K562 (cell line): ENCODE data around the gene DDAH2. TPM values are rescaled to one million over a fixed set of nuclear protein-coding genes. Genes with fewer than 3 reads are reported as not detected.
A peak's percentile ranks its signal among the peaks of the same experiment; 100 is the strongest.

Source experiments
- ATAC-seq: fragments of 200-7000 bp; cut with Tn5 transposase; 3 replicates; pipeline ENCODE4 v1.9.1; 2020; ENCODE audit warnings: moderate library complexity
- BruUV-seq: library from RNA; stranded (reverse); fragments of 400-500 nt; replicated peaks from 2 replicates; lab custom pipeline; 2021; lab: Mats Ljungman, UMichigan
- CTCF ChIA-PET: fragments of 300-600 bp; formaldehyde crosslinking; extraction: SDS; loops from one replicate; lab custom pipeline; 2021; ENCODE audit warnings: low intra/inter-chr PET ratio; lab: Yijun Ruan, JAX
- POLR2A ChIA-PET: fragments of 300-600, 350-650 bp; sonication (Branson Sonifier 250); formaldehyde crosslinking; extraction: SDS; loops from one replicate; lab custom pipeline; 2021; ENCODE audit warnings: antibody characterized with exemption, inconsistent platforms; lab: Yijun Ruan, JAX
- DNase-seq, 4 experiments: peaks; one replicate each; pipeline versions ENCODE4 v3.0.0 to v3.0.0-alpha.2; 2011 to 2018; ENCODE audit warnings: low spot score in 3 of 4, mixed read lengths in 3 of 4; ENCODE audit errors: extremely low read depth in 1 of 4
- FAIRE-seq: peaks from 2 replicates; lab custom pipeline; 2011; peaks lifted over from hg19 to GRCh38; lab: Jason Lieb, UNC
- H2AFZ ChIP-seq: 2 replicates; pipeline ENCODE4 v1.6.0; 2011; ENCODE audit warnings: low read depth, low read length, control low read depth, inconsistent platforms
- H3K27ac ChIP-seq: fragments of 200-600 bp; 3 replicates; pipeline ENCODE4 v1.8.0; 2011; ENCODE audit warnings: low read depth, mild to moderate bottlenecking, control low read depth, inconsistent platforms, low read length, moderate library complexity, mixed read lengths; ENCODE audit errors: extremely low read depth
- H3K27me3 ChIP-seq, 2 experiments: fragments of 300-600 bp in 1 of 2; 2 replicates in 1 of 2; 3 replicates in 1 of 2; pipeline versions ENCODE4 v1.6.0 to v1.8.0; 2011; ENCODE audit warnings: inconsistent platforms in 2 of 2, low read length in 2 of 2, mild to moderate bottlenecking in 1 of 2, mixed read lengths in 1 of 2, moderate library complexity in 1 of 2; ENCODE audit not compliant: control insufficient read depth in 2 of 2, insufficient read depth in 2 of 2
- H3K36me3 ChIP-seq: fragments of 300-600 bp; 3 replicates; pipeline ENCODE4 v1.8.0; 2011; ENCODE audit warnings: mild to moderate bottlenecking, low read length, inconsistent platforms; ENCODE audit not compliant: control insufficient read depth, insufficient read depth
- H3K4me1 ChIP-seq, 2 experiments: fragments of 200-600 bp in 1 of 2; replicated peaks in 1 of 2; 2 replicates in 1 of 2; 3 replicates in 1 of 2; pipeline versions ENCODE4 v1.5.1 to v1.8.0; 2011; ENCODE audit warnings: inconsistent platforms in 2 of 2, low read length in 2 of 2, mild to moderate bottlenecking in 1 of 2, mixed read lengths in 1 of 2, moderate library complexity in 1 of 2; ENCODE audit not compliant: control insufficient read depth in 2 of 2, insufficient read depth in 2 of 2
- H3K4me2 ChIP-seq: 2 replicates; pipeline ENCODE4 v1.6.1; 2011; ENCODE audit warnings: low read length, control low read depth, inconsistent platforms, mixed read lengths; ENCODE audit not compliant: insufficient read depth
- H3K4me3 ChIP-seq: fragments of 200-600 bp; sonication (generic), shearing (Covaris generic); 2 replicates; pipeline ENCODE4 v1.5.1; 2016; ENCODE audit warnings: control low read depth, inconsistent platforms
- H3K79me2 ChIP-seq: fragments of 200-600 bp; 3 replicates; pipeline ENCODE4 v1.8.0; 2011; ENCODE audit warnings: low read length, inconsistent platforms; ENCODE audit not compliant: control insufficient read depth, insufficient read depth
- H3K9ac ChIP-seq, 2 experiments: 2 replicates each; pipeline versions ENCODE4 v1.6.0 to v1.6.1; 2011; ENCODE audit warnings: low read depth in 2 of 2, low read length in 2 of 2, control low read depth in 1 of 2, inconsistent platforms in 1 of 2, mild to moderate bottlenecking in 1 of 2, mixed read lengths in 1 of 2; ENCODE audit not compliant: insufficient read depth in 1 of 2
- H3K9me1 ChIP-seq: one replicate; pipeline ENCODE4 v1.6.0; 2011; ENCODE audit warnings: inconsistent platforms, mild to moderate bottlenecking, low read length, moderate library complexity; ENCODE audit not compliant: control insufficient read depth, insufficient read depth
- H3K9me3 ChIP-seq: replicated peaks from 2 replicates; pipeline ENCODE4 v1.5.1; 2011; ENCODE audit warnings: low read depth, low read length, inconsistent platforms; ENCODE audit not compliant: control insufficient read depth, insufficient read depth
- H4K20me1 ChIP-seq: replicated peaks from 2 replicates; pipeline ENCODE4 v1.6.1; 2011; ENCODE audit warnings: low read length, inconsistent platforms, mixed read lengths; ENCODE audit not compliant: control insufficient read depth, insufficient read depth
- CREB5 ChIP-seq: fragments of 250-450 bp; sonication (Bioruptor Pico); IDR thresholded peaks from 2 replicates; pipeline ENCODE4 v1.5.0; 2020; ENCODE audit warnings: mild to moderate bottlenecking
- E2F4 ChIP-seq: sonication (generic); formaldehyde crosslinking; IDR thresholded peaks from 2 replicates; pipeline ENCODE4 v1.8.0; 2022; ENCODE audit warnings: mild to moderate bottlenecking, low read depth, missing genetic modification reagents
- HDGF ChIP-seq: fragments of 450-650 bp; IDR thresholded peaks from 2 replicates; pipeline ENCODE4 v1.6.1; 2016
- MAX ChIP-seq: sonication (generic); formaldehyde crosslinking; IDR thresholded peaks from 2 replicates; pipeline ENCODE4 v1.9.0; 2022; ENCODE audit warnings: mild to moderate bottlenecking, missing genetic modification reagents
- RCOR1 ChIP-seq, 2 experiments: IDR thresholded peaks; 2 replicates each; pipeline ENCODE4 v1.6.1; 2012; ENCODE audit warnings: low read depth in 2 of 2, low read length in 2 of 2, borderline replicate concordance in 1 of 2, improper control_type of control experiment in 1 of 2
- RFX5 ChIP-seq: IDR thresholded peaks from 2 replicates; pipeline ENCODE4 v1.6.1; 2011; ENCODE audit warnings: low read depth, mild to moderate bottlenecking, improper control_type of control experiment, low read length
- SRSF3 ChIP-seq: fragments of 200-400 bp; formaldehyde crosslinking; IDR thresholded peaks from 2 replicates; pipeline ENCODE4 v1.6.1; 2016; ENCODE audit warnings: mild to moderate bottlenecking, low read length, moderate library complexity; ENCODE audit not compliant: insufficient read depth
- THRA ChIP-seq: fragments of 450-650 bp; IDR thresholded peaks from 2 replicates; pipeline ENCODE4 v1.6.1; 2017; ENCODE audit warnings: mild to moderate bottlenecking, moderate library complexity
- ZFP91 ChIP-seq: sonication (generic); formaldehyde crosslinking; IDR thresholded peaks from 2 replicates; pipeline ENCODE4 v1.8.0; 2022; ENCODE audit warnings: mild to moderate bottlenecking, missing genetic modification reagents
- ZNF174 ChIP-seq: fragments of 250-450 bp; sonication (Bioruptor Pico); IDR thresholded peaks from 2 replicates; pipeline ENCODE4 v1.4.0; 2020; ENCODE audit warnings: mild to moderate bottlenecking
- ZNF263 ChIP-seq: sonication (generic); formaldehyde crosslinking; IDR thresholded peaks from 2 replicates; pipeline ENCODE4 v1.8.0; 2022; ENCODE audit warnings: mild to moderate bottlenecking, missing genetic modification reagents, borderline replicate concordance
- WGBS: fragments of 100-300 bp; shearing (Covaris generic); methylation state at CpG from one replicate; pipeline ENCODE4 v1.1.6; 2016; ENCODE audit warnings: low coverage, mixed read lengths; ENCODE audit not compliant: insufficient coverage; ENCODE audit errors: missing lambda C conversion rate; 5-methylcytosine and 5-hydroxymethylcytosine counted together
- in situ Hi-C: fragments of 300-500 bp; cut with MboI; formaldehyde crosslinking; loops from 4 replicates; pipeline ENCODE4 v1.15.0; 2018; ENCODE audit warnings: inconsistent platforms, mixed read lengths
- intact Hi-C: fragments of 100-400 bp; cut with micrococcal nuclease; formaldehyde crosslinking; loops from 2 replicates; pipeline ENCODE4 v1.14.2; 2022
- polyA plus RNA-seq, 8 experiments: library from polyadenylated mRNA; depleted of rRNA in 4 of 8; stranded (reverse) in 5 of 8; unstranded in 3 of 8; fragments of >200 nt; fragmentation: Nextera tagmentation in 2 of 8; fragmentation: Illumina TruSeq in 1 of 8; extraction: Ambion mirVana in 2 of 8; extraction: Trizol in 1 of 8; gene quantifications; 2 replicates each; pipeline versions ENCODE4 v1.2.1 to v1.2.3, GENCODE V29; 2011 to 2014; ENCODE audit warnings: inconsistent platforms in 1 of 8, missing spikeins in 1 of 8
- total RNA-seq, 7 experiments: library from RNA; depleted of rRNA in 6 of 7; stranded (reverse); fragments of >200 nt in 6 of 7; fragmentation: Illumina TruSeq in 2 of 7; extraction: Trizol in 2 of 7; gene quantifications; 2 replicates each; pipeline versions ENCODE4 v1.2.1 to v1.2.3, GENCODE V29; 2011 to 2021; ENCODE audit warnings: low replicate concordance in 1 of 7

The DDAH2 gene
- total and polyA plus RNA-seq, 9 of the 15 experiments (the other 6 are each of a cell fraction or from before 2014, with no cell fraction given): 1.8 to 45.4 (median 21.4) TPM

GRCh38 chr6:31717499-31718222, 11.4 kb downstream of the DDAH2 start (continued):
- no peak for TF ChIP-seq CREB5 (CRISPR knock-in tag)
- TF ChIP-seq SRSF3: no peak
- no peak for TF ChIP-seq ZNF174 (CRISPR knock-in tag)
- TF ChIP-seq HDGF: no peak
- TF ChIP-seq, all 486 proteins: peak for 78

GRCh38 chr6:31715022-31715958, 13.8 kb downstream of the DDAH2 start, which contains the start of gene LY6G6D:
Gene LY6G6D, plus strand, starts transcription at chr6:31715348. Its CDS starts 8 bp downstream, at chr6:31715356.
- no peak for ATAC-seq
- TF ChIP-seq RCOR1 (IDR thresholded peaks at IDR 0.05; ENCODE audit: borderline replicate concordance in 1 of 2, low read depth in 2 of 2, low read length in 2 of 2) (no peak), MAX (CRISPR knock-in tag) (0 out of 2 replicates have a peak, but pooled peaks have one; percentile 14), ZFP91 (CRISPR knock-in tag) (no peak), RFX5 (no peak), ZNF263 (CRISPR knock-in tag) (0 out of 2 replicates have a peak, but pooled peaks have one; percentile 24), E2F4 (CRISPR knock-in tag) (no peak), THRA (no peak)
- Histone ChIP-seq H3K9me3 (no peaks in the 10 kb centered on the region), H3K4me2 (no peak within 1 kb of the TSS), H3K27ac (no peak within 1 kb of the TSS), H3K79me2 (no peaks in the 10 kb centered on the region), H2AFZ (peak within 1 kb of the TSS; percentile 49), H3K36me3 (no peaks in the 10 kb centered on the region), H3K4me3 (no peak within 1 kb of the TSS), H4K20me1 (no peaks in the 10 kb centered on the region), H3K9me1 (no peaks in the 10 kb centered on the region), H3K4me1 (peaks cover 31 to 42% of the 10 kb centered on the region in 2 experiments), H3K9ac (peak within 1 kb of the TSS in 1 of 2 experiments; percentile 81; a peak in 2 of 4 replicates), H3K27me3 (no peaks in the 10 kb centered on the region)
- BruUV-seq: no TSS peak
- DNase-seq: no peak
- in situ Hi-C loops: no loop called here
- POLR2A ChIA-PET: interaction anchor here (0.6 to 12.4 kb wide), 13 partner anchors 9 to 241 kb away, joined by 3 to 223 read pairs (median 5); partner anchors contain the start of genes ABHD16A, BAG6, C2 and DDAH2
- intact Hi-C loops: no loop called here
- CTCF ChIA-PET: no interaction called here
- WGBS: 66% methylated on average over 15 of the region's 16 CpGs
- FAIRE-seq: no peak
